ENCODE measurements around the gene ZRANB1.
"Not testable (repeated sequence)": the region's sequence is repeated elsewhere in the genome, so short reads cannot be mapped to it uniquely, and the experiment has no call there.

ZRANB1 gene

GRCh38 chr10:124971276-124971675 lies 29.4 kb downstream of the ZRANB1 start:
- DNase-seq, result no peak

GRCh38 chr10:124972637-124973036 lies 30.7 kb downstream of the ZRANB1 start:
- no peak for DNase-seq

GRCh38 chr10:124974131-124974530 lies 32.2 kb downstream of the ZRANB1 start:
- no peak for DNase-seq

GRCh38 chr10:124975977-124976514 lies 34.1 kb downstream of the ZRANB1 start:
- DNase-seq, result no peak

GRCh38 chr10:124977161-124977560 lies 35.2 kb downstream of the ZRANB1 start:
- DNase-seq, result no peak

GRCh38 chr10:124977648-124978375 lies 35.9 kb downstream of the ZRANB1 start:
- no peak for DNase-seq

GRCh38 chr10:124978376-124978725 lies 36.4 kb downstream of the ZRANB1 start:
- DNase-seq, result no peak

- DNase-seq, result no peak
Measured at GRCh38 chr10:124983321-124983720, 41.4 kb downstream of the ZRANB1 start.

- DNase-seq, result no peak
Measured at GRCh38 chr10:124984376-124984775, 42.5 kb downstream of the ZRANB1 start.

- DNase-seq, result no peak
Measured at GRCh38 chr10:124985162-124985561, 43.2 kb downstream of the ZRANB1 start.

GRCh38 chr10:124987788-124988187 lies 45.9 kb downstream of the ZRANB1 start:
- no peak for DNase-seq

GRCh38 chr10:124988753-124989152 lies 46.8 kb downstream of the ZRANB1 start:
- not testable (repeated sequence) for DNase-seq

GRCh38 chr10:124989526-124989925 lies 47.6 kb downstream of the ZRANB1 start:
- DNase-seq, result no peak

GRCh38 chr10:124990671-124991625 lies 49.0 kb downstream of the ZRANB1 start:
- no peak for DNase-seq

GRCh38 chr10:124991835-124992234 lies 49.9 kb downstream of the ZRANB1 start:
- DNase-seq, result no peak

GRCh38 chr10:124992462-124993344 lies 50.8 kb downstream of the ZRANB1 start:
- no peak for DNase-seq

GRCh38 chr10:124993345-124993708 lies 51.4 kb downstream of the ZRANB1 start:
- DNase-seq, result no peak

GRCh38 chr10:124993736-124994451 lies 52.0 kb downstream of the ZRANB1 start:
- DNase-seq, result no peak

GRCh38 chr10:124994573-124995473 lies 52.9 kb downstream of the ZRANB1 start:
- DNase-seq, result no peak

GRCh38 chr10:124995605-124996004 lies 53.7 kb downstream of the ZRANB1 start:
- DNase-seq, result no peak
